ENCODE results near the gene CRYL1. TPM values are rescaled to one million over a fixed set of nuclear protein-coding genes. Genes with fewer than 3 reads are reported as not detected.
A peak's percentile ranks its signal among the peaks of the same experiment; 100 is the strongest.

The CRYL1 gene
- total RNA-seq, 2 donors from 2014 or later: 24.4 to 30.2 TPM

- DNase-seq (ENCODE audit: low spot score): no peak
- intact Hi-C loops (cut with DNase I): no loop called here
These were observed 132.1 kb downstream of the CRYL1 start for GRCh38 chr13:20393273-20394168.

GRCh38 chr13:20392530-20392929 lies 133.1 kb downstream of the CRYL1 start:
- intact Hi-C loops (cut with DNase I): no loop called here
- DNase-seq (ENCODE audit: low spot score): no peak

GRCh38 chr13:20391597-20392452 lies 133.8 kb downstream of the CRYL1 start:
- peak; percentile 78 for DNase-seq (ENCODE audit: low spot score)
- intact Hi-C loops (cut with DNase I): no loop called here

GRCh38 chr13:20390526-20391175 lies 135.0 kb downstream of the CRYL1 start:
- intact Hi-C loops (cut with DNase I): no loop called here
- peak; percentile 74 for DNase-seq (ENCODE audit: low spot score)

- DNase-seq (ENCODE audit: low spot score): no peak
- intact Hi-C loops (cut with DNase I): no loop called here
These were observed 135.7 kb downstream of the CRYL1 start for GRCh38 chr13:20389696-20390525.

- intact Hi-C loops (cut with DNase I): no loop called here
- no peak for DNase-seq (ENCODE audit: low spot score)
These were observed 137.5 kb downstream of the CRYL1 start for GRCh38 chr13:20388184-20388583.

GRCh38 chr13:20387441-20387971 lies 138.2 kb downstream of the CRYL1 start:
- DNase-seq (ENCODE audit: low spot score): peak; percentile 74
- intact Hi-C loops (cut with DNase I): no loop called here

- intact Hi-C loops (cut with DNase I): no loop called here
- DNase-seq (ENCODE audit: low spot score): no peak
These were observed 138.7 kb downstream of the CRYL1 start for GRCh38 chr13:20387006-20387405.

GRCh38 chr13:20383058-20383457 lies 142.6 kb downstream of the CRYL1 start:
- intact Hi-C loops (cut with DNase I): no loop called here
- DNase-seq (ENCODE audit: low spot score): no peak

- no peak for DNase-seq (ENCODE audit: low spot score)
- intact Hi-C loops (cut with DNase I): no loop called here
These were observed 144.3 kb downstream of the CRYL1 start for GRCh38 chr13:20381401-20381800.

GRCh38 chr13:20378721-20379120 lies 146.9 kb downstream of the CRYL1 start:
- intact Hi-C loops (cut with DNase I): no loop called here
- no peak for DNase-seq (ENCODE audit: low spot score)

GRCh38 chr13:20377720-20378119 lies 147.9 kb downstream of the CRYL1 start:
- intact Hi-C loops (cut with DNase I): no loop called here
- no peak for DNase-seq (ENCODE audit: low spot score)

GRCh38 chr13:20375871-20376270 lies 149.8 kb downstream of the CRYL1 start:
- intact Hi-C loops (cut with DNase I): no loop called here
- no peak for DNase-seq (ENCODE audit: low spot score)

GRCh38 chr13:20373861-20374260 lies 151.8 kb downstream of the CRYL1 start:
- intact Hi-C loops (cut with DNase I): no loop called here
- no peak for DNase-seq (ENCODE audit: low spot score)

GRCh38 chr13:20371825-20372224 lies 153.8 kb downstream of the CRYL1 start:
- DNase-seq (ENCODE audit: low spot score): no peak

GRCh38 chr13:20370815-20371421 lies 154.7 kb downstream of the CRYL1 start:
- intact Hi-C loops (cut with DNase I): no loop called here
- DNase-seq (ENCODE audit: low spot score): no peak

More at GRCh38 chr13:20371825-20372224, 153.8 kb downstream of the CRYL1 start:
- intact Hi-C loops (cut with DNase I): no loop called here

GRCh38 chr13:20369886-20370361 lies 155.7 kb downstream of the CRYL1 start:
- no peak for DNase-seq (ENCODE audit: low spot score)
- intact Hi-C loops (cut with DNase I): no loop called here

- intact Hi-C loops (cut with DNase I): no loop called here
- no peak for DNase-seq (ENCODE audit: low spot score)
These were observed 159.6 kb downstream of the CRYL1 start for GRCh38 chr13:20366056-20366455.

All from posterior vena cava (tissue), 2 donors.